HUES48 (cell line): ENCODE data around the gene ATG7.

Experiments
- H3K27ac ChIP-seq: one replicate; pipeline ENCODE4 v1.7.0; 2013; ENCODE audit warnings: low read depth, low read length, inconsistent platforms
- H3K27me3 ChIP-seq: 2 replicates; pipeline ENCODE4 v1.6.1; 2013; ENCODE audit warnings: mild to moderate bottlenecking, low read length; ENCODE audit not compliant: control insufficient read depth, insufficient read depth
- H3K36me3 ChIP-seq: 2 replicates; pipeline ENCODE4 v1.6.1; 2013; ENCODE audit warnings: low read length; ENCODE audit not compliant: control insufficient read depth, insufficient read depth
- H3K4me1 ChIP-seq: 2 replicates; pipeline ENCODE4 v1.6.1; 2013; ENCODE audit warnings: mild to moderate bottlenecking, low read length; ENCODE audit not compliant: control insufficient read depth, insufficient read depth
- H3K4me3 ChIP-seq: 2 replicates; pipeline ENCODE4 v1.5.1; 2013; ENCODE audit warnings: mild to moderate bottlenecking, low read depth, low read length
- H3K9ac ChIP-seq: 2 replicates; pipeline ENCODE4 v1.6.1; 2013; ENCODE audit warnings: mild to moderate bottlenecking, low read depth, low read length, moderate library complexity
- H3K9me3 ChIP-seq: 2 replicates; pipeline ENCODE4 v1.6.1; 2013; ENCODE audit warnings: low read length; ENCODE audit not compliant: control insufficient read depth, insufficient read depth

ATG7 gene

GRCh38 chr3:11238880-11239279 is 33.3 kb upstream of the ATG7 start:
- H3K9me3 ChIP-seq: no peaks in the 10 kb centered on the region
- no peak overlapping the region for H3K27ac ChIP-seq
- no peaks in the 10 kb centered on the region for H3K36me3 ChIP-seq
- H3K4me3 ChIP-seq: no peak overlapping the region
- H3K27me3 ChIP-seq: no peaks in the 10 kb centered on the region
- no peak overlapping the region for H3K9ac ChIP-seq
- H3K4me1 ChIP-seq: no peaks in the 10 kb centered on the region

DNA sequence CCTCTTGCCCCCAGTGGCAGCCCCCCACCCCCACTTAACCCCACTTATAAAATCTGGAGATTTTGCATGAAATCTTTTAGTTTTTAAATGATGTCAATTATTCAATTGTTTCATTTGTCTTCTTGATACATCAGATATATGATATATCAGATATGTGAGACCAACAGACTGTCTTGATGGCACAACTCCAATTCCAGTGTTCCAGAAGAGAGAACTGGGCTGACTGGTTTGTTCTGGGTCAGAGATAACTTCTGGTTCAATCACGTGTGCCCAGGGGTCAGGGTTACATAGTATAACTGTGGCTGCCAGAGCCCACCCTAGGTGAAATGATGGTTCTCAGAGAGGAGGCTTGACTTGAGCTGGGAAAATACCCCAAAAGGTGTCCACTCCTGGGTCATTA is 32.4 kb upstream of the ATG7 start:
- no peaks in the 10 kb centered on the region for H3K4me1 ChIP-seq
- H3K9ac ChIP-seq: no peak overlapping the region
- no peak overlapping the region for H3K27ac ChIP-seq
- H3K36me3 ChIP-seq: no peaks in the 10 kb centered on the region
- no peaks in the 10 kb centered on the region for H3K9me3 ChIP-seq
- no peak overlapping the region for H3K4me3 ChIP-seq
- H3K27me3 ChIP-seq: no peaks in the 10 kb centered on the region

- Histone ChIP-seq H3K27ac (no peak overlapping the region), H3K9ac (no peak overlapping the region), H3K4me1 (no peaks in the 10 kb centered on the region), H3K9me3 (no peaks in the 10 kb centered on the region), H3K36me3 (no peaks in the 10 kb centered on the region), H3K4me3 (no peak overlapping the region), H3K27me3 (no peaks in the 10 kb centered on the region)
These were observed 31.7 kb upstream of the ATG7 start for GRCh38 chr3:11240496-11240895.

DNA sequence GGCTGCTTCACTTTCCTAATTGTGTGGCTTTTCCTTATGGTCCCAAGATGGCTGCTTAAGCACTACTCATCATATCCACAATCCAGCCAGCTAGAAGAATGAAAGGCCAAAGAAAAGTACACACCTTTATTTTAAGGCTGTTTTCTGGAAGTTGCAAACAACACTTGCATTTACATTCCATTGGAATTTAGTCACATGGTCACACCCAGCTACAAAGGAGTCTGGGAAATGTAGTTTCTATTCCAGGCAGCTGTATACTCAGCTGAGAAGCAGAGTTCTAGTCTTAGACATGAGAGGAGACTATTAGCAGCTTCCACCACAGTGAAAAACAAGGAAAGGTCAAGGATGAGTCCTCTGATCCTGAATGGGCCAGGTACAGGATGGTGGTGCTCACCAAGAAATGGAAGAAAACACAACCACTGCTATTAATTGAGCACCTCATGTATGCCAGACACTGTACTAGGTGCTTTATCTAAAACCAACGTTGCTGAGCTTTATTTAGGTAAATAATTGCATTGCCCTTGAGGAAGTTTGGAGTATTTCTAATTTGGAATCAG is 28.0 kb upstream of the ATG7 start:
- Histone ChIP-seq H3K27ac (no peak overlapping the region), H3K9me3 (no peaks in the 10 kb centered on the region), H3K36me3 (no peaks in the 10 kb centered on the region), H3K4me1 (no peaks in the 10 kb centered on the region), H3K27me3 (no peaks in the 10 kb centered on the region), H3K9ac (no peak overlapping the region), H3K4me3 (no peak overlapping the region)

DNA sequence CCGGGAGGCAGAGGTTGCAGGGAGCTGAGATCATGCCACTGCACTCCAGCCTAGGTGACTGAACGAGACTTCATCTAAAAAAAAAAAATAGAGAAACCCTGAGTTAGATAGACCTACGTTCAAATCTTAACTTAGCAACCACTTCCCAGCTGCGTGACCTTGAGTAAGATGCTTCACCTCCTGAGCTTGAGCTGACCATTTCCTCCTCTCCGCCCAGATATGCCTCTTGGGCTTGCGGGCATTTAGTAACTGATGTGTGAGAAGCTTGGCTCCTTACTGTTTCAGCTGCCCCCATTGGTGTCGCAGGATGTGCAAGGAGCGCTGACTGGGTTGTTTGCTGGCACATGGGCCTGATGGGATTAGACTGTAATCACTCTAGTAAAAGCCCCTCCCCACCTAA is 26.9 kb upstream of the ATG7 start:
- H3K4me1 ChIP-seq: no peaks in the 10 kb centered on the region
- no peaks in the 10 kb centered on the region for H3K9me3 ChIP-seq
- no peak overlapping the region for H3K27ac ChIP-seq

GRCh38 chr3:11245827-11246662 is 26.2 kb upstream of the ATG7 start:
- Histone ChIP-seq H3K4me3 (no peak overlapping the region), H3K27ac (no peak overlapping the region), H3K27me3 (no peaks in the 10 kb centered on the region), H3K36me3 (no peaks in the 10 kb centered on the region), H3K4me1 (no peaks in the 10 kb centered on the region), H3K9me3 (no peaks in the 10 kb centered on the region), H3K9ac (no peak overlapping the region)

More for the DNA sequence above, 26.9 kb upstream of the ATG7 start:
- no peak overlapping the region for H3K4me3 ChIP-seq
- H3K27me3 ChIP-seq: no peaks in the 10 kb centered on the region
- H3K36me3 ChIP-seq: no peaks in the 10 kb centered on the region
- H3K9ac ChIP-seq: no peak overlapping the region

DNA sequence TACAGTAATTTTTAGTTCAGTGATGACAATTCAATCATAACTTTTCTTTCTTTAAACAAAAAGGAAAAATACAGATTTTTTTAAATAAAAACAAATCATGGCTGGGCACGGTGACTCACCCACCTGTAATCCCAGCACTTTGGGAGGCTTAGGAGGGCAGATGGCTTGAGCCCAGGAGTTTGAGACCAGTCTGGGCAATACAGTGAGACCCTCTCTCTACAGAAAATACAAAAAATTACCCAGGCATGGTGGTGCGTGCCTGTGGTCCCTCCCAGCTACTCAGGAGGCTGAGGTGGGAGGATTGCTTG is 25.6 kb upstream of the ATG7 start:
- Histone ChIP-seq H3K27ac (no peak overlapping the region), H3K4me1 (no peaks in the 10 kb centered on the region), H3K9me3 (no peaks in the 10 kb centered on the region), H3K4me3 (no peak overlapping the region), H3K9ac (no peak overlapping the region), H3K36me3 (no peaks in the 10 kb centered on the region), H3K27me3 (no peaks in the 10 kb centered on the region)

DNA sequence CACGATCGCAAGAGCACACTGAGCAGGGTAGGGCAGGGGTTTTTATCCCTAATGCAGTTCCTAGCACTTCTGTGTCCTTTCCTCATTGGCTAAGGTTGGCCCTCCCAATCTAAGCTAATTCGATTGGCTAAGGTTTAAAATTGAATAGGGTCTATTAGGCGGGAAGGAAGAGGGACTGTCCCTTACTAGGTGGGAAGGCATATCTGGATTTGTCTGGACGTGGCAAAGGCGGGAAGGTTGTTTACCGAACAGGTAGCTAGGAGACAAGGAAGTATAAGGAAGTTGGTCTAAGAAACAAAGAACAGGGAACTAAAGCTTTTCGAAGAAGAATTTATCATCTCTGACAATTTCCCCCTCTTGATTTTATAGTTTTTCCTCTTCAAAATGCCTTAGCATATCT is 24.8 kb upstream of the ATG7 start:
- Histone ChIP-seq H3K4me3 (no peak overlapping the region), H3K9ac (no peak overlapping the region), H3K36me3 (no peaks in the 10 kb centered on the region), H3K4me1 (no peaks in the 10 kb centered on the region), H3K9me3 (no peaks in the 10 kb centered on the region), H3K27me3 (no peaks in the 10 kb centered on the region), H3K27ac (no peak overlapping the region)

- Histone ChIP-seq H3K27me3 (no peaks in the 10 kb centered on the region), H3K9ac (no peak overlapping the region), H3K27ac (no peak overlapping the region), H3K4me3 (no peak overlapping the region), H3K36me3 (no peaks in the 10 kb centered on the region), H3K4me1 (no peaks in the 10 kb centered on the region), H3K9me3 (no peaks in the 10 kb centered on the region)
These were observed 23.6 kb upstream of the ATG7 start for GRCh38 chr3:11248596-11248995.

DNA sequence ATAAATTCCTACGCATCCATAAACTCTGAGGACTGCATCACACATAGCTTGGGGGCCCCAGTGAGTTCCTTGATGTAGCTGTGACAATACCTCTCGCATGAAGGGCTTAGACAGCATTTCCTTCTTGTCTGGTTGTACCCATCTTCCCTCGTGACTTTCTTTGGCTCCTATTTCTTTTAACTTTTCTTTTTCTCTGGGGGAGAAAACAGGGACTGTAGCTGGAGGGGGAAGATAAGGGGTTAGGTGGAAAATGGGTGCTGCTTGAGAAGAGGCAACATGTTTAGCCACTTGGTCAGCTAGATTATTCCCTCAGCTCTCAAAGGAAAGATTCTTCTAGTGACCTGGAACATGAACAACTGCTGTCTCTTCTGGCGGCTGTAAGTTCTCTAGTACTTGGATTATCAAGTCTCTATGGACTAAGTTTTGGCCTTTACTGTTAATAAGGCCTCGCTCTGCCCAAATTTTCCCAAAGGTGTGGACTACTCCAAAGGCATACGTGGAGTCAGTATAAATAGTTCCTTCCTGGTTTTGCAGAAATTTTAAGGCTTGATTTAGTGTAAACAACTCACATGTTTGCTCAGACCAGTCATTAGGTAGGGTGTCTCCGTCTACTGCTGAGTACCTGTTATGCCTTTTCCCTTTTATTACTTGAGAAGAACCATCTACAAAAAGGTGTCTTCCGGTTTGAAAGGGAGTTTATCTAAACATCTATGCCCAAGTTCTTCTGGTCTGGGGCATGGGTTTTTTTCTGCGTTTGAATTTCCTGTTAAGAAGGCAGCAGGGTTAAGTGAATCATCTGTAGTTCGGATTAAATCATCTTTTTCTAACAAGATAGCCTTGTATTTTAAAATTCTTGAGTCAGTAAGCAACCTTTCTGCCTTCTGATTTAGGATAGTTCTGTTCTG is 21.0 kb upstream of the ATG7 start:
- Histone ChIP-seq H3K4me1 (no peaks in the 10 kb centered on the region), H3K27me3 (no peaks in the 10 kb centered on the region), H3K9ac (no peak overlapping the region), H3K9me3 (no peaks in the 10 kb centered on the region; the same call in 1 of the 2 replicates), H3K27ac (no peak overlapping the region), H3K36me3 (no peaks in the 10 kb centered on the region), H3K4me3 (no peak overlapping the region)

DNA sequence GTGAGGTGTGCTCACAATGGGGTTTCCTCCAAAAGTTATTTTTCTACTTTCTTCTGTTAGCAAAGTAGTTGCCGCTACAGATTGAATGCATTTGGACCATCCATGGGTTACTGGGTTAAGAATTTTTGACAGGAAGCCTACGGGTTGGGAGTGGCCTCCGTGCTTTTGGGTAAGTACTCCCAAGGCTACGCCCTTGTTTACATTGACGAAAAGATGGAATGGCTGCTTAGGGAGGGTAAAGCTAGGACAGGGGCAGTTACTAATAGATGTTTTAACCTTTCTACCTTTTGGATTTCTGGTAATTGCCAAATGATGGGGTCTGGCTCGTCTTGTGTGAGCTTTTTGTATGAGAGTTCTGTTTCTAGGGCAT is 20.4 kb upstream of the ATG7 start:
- H3K27ac ChIP-seq: no peak overlapping the region
- H3K9me3 ChIP-seq: no peaks in the 10 kb centered on the region; the same call in 1 of the 2 replicates
- no peaks in the 10 kb centered on the region for H3K36me3 ChIP-seq
- no peak overlapping the region for H3K4me3 ChIP-seq
- H3K4me1 ChIP-seq: no peaks in the 10 kb centered on the region
- no peaks in the 10 kb centered on the region for H3K27me3 ChIP-seq
- H3K9ac ChIP-seq: no peak overlapping the region
